GM13976 (cell line): Measurements from ENCODE around the gene STAT4.
A peak's percentile ranks its signal among the peaks of the same experiment; 100 is the strongest.

ENCODE experiments used
- DNase-seq: peaks from one replicate; pipeline ENCODE4 v3.0.0; 2012; ENCODE audit warnings: low spot score
- in situ Hi-C: fragments of 300-500 bp; cut with MboI; formaldehyde crosslinking; loops from one replicate; pipeline ENCODE4 v1.12.0; 2022; ENCODE audit warnings: low sequenced_read_pairs, mixed read lengths, inconsistent platforms; ENCODE audit not compliant: unreplicated experiment
- TF ChIP-seq, protein P1 (sequence below): IDR thresholded peaks from 2 replicates; pipeline ENCODE4 v1.5.1; 2012; ENCODE audit warnings: borderline replicate concordance, mild to moderate bottlenecking; ENCODE audit not compliant: insufficient read depth; ENCODE audit errors: extremely low read depth, missing control alignments, control extremely low read depth

Gene STAT4

DNA sequence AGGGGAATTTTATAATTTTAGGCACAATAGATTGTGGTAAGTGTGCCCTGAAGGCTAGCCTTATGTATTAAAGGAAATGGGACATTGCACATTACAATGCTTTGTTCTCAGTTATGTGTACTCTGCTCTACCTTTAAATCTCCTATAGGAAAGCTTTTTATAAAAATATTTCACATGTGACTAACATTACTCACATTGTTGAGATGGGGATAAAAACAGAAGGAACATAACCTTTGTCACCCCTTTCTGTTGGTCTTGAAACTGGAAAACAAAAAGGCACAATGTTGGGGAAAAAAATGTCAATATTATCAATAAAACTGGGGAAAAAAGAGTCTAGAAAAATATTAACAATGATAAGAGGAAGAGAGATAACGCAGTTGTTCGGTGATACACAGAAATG is 119.5 kb downstream of the STAT4 start:
- in situ Hi-C loops: no loop called here
- TF ChIP-seq, protein P1, sequence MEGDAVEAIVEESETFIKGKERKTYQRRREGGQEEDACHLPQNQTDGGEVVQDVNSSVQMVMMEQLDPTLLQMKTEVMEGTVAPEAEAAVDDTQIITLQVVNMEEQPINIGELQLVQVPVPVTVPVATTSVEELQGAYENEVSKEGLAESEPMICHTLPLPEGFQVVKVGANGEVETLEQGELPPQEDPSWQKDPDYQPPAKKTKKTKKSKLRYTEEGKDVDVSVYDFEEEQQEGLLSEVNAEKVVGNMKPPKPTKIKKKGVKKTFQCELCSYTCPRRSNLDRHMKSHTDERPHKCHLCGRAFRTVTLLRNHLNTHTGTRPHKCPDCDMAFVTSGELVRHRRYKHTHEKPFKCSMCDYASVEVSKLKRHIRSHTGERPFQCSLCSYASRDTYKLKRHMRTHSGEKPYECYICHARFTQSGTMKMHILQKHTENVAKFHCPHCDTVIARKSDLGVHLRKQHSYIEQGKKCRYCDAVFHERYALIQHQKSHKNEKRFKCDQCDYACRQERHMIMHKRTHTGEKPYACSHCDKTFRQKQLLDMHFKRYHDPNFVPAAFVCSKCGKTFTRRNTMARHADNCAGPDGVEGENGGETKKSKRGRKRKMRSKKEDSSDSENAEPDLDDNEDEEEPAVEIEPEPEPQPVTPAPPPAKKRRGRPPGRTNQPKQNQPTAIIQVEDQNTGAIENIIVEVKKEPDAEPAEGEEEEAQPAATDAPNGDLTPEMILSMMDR: no peak
- no peak for DNase-seq

- TF ChIP-seq, protein P1: peak; percentile 39
- in situ Hi-C loops: no loop called here
- DNase-seq: peak; percentile 43
Observed at GRCh38 chr2:191030521-191031154, 120.2 kb downstream of the STAT4 start.

GRCh38 chr2:191029280-191029950 is 121.4 kb downstream of the STAT4 start:
- DNase-seq: no peak
- TF ChIP-seq, protein P1: no peak
- in situ Hi-C loops: no loop called here

GRCh38 chr2:191026377-191026776 is 124.4 kb downstream of the STAT4 start:
- in situ Hi-C loops: no loop called here
- no peak for DNase-seq
- TF ChIP-seq, protein P1: no peak

DNA sequence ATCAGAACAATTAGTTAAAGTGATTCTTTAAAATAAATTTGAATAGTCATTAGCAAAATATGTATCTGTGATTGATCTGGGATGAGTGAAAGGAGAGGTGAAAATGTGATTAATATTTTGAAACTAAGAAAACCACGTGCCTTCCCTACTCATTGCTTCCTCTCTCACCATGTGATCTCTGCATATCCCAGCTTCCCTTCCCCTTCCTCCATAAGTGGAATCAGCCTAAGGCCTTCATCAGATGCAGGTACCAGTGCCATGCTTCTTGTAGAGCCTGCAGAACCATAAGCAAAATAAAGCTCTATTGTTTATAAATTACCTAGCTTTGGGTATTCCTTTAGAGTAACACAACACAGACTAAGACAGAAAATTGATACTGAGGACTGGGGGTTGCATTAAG is 125.7 kb downstream of the STAT4 start:
- DNase-seq: no peak
- in situ Hi-C loops: no loop called here
- TF ChIP-seq, protein P1: no peak

- TF ChIP-seq, protein P1: no peak
- no peak for DNase-seq
- in situ Hi-C loops: no loop called here
Observed at GRCh38 chr2:191023235-191023679, 127.5 kb downstream of the STAT4 start.
